Endothelial cell (in vitro differentiated cells): ENCODE measurements around the gene CDCP1. TPM values are rescaled to one million over a fixed set of nuclear protein-coding genes. Genes with fewer than 3 reads are reported as not detected.

Experiments
- DNase-seq: peaks from one replicate; pipeline ENCODE4 v3.0.0; 2021; ENCODE audit warnings: low spot score
- H3K27ac Mint-ChIP-seq: one replicate; pipeline ENCODE4 v1.8.0; 2021; ENCODE audit warnings: mixed read lengths, inconsistent platforms; ENCODE audit not compliant: unreplicated experiment
- H3K27me3 Mint-ChIP-seq: one replicate; pipeline ENCODE4 v1.8.0; 2021; ENCODE audit warnings: mild to moderate bottlenecking, moderate library complexity, mixed read lengths, inconsistent platforms; ENCODE audit not compliant: unreplicated experiment
- H3K36me3 Mint-ChIP-seq: one replicate; pipeline ENCODE4 v1.8.0; 2021; ENCODE audit warnings: mild to moderate bottlenecking, low read depth, mixed read lengths, inconsistent platforms; ENCODE audit not compliant: unreplicated experiment
- H3K4me1 Mint-ChIP-seq: one replicate; pipeline ENCODE4 v1.8.0; 2021; ENCODE audit warnings: mild to moderate bottlenecking, mixed read lengths, inconsistent platforms; ENCODE audit not compliant: unreplicated experiment
- H3K4me3 Mint-ChIP-seq: one replicate; pipeline ENCODE4 v1.8.0; 2021; ENCODE audit warnings: mild to moderate bottlenecking, mixed read lengths, inconsistent platforms; ENCODE audit not compliant: unreplicated experiment
- H3K9me3 Mint-ChIP-seq: one replicate; pipeline ENCODE4 v1.8.0; 2021; ENCODE audit warnings: mixed read lengths, inconsistent platforms; ENCODE audit not compliant: unreplicated experiment
- CTCF ChIP-seq: fragments of 200-600 bp; sonication (generic); IDR thresholded peaks from one replicate; pipeline ENCODE4 v1.5.0; 2021; ENCODE audit warnings: antibody characterized with exemption; ENCODE audit not compliant: unreplicated experiment
- total RNA-seq: library from RNA; stranded (reverse); fragmentation: NEBNext Ultra II Directional; extraction: Animal tissue kit (Norgen Biotek cat#: 25700); gene quantifications from one replicate; pipeline ENCODE4 v1.2.1, GENCODE V29; 2021; ENCODE audit not compliant: unreplicated experiment

CDCP1 gene
- total RNA-seq, 1 donor from 2014 or later, result 0.26 TPM

DNA sequence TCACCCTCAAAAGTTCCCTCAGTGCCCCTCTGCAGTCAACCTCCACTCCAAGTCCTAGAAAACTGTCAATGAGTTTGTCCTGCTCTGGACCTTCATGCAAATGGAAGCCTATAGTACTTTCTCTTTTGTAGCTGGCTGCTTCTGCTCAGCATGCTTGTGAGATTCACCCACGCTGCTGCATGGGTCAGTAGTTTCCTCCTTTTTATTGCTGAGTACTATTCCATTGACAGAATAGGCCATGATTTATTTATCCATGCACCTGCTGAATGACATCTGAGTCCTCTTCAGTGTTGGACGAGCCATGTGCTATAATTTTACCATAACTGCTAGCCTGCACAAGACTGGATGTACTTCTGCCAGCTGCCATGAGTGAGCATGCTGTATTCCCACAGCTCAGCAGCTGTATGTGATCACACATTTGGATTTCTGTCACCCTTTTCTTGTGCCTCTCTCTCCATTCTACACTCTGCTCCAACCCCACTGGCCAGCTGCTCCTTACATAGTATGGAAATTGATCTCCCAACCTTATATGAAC, 26.3 kb downstream of the CDCP1 start:
- Mint-ChIP-seq H3K27ac (no peak overlapping the region), H3K4me1 (no peaks in the 10 kb centered on the region), H3K4me3 (no peak overlapping the region), H3K36me3 (no peaks in the 10 kb centered on the region), H3K9me3 (no peaks in the 10 kb centered on the region), H3K27me3 (no peaks in the 10 kb centered on the region)
- TF ChIP-seq CTCF, result no peak
- no peak for DNase-seq

DNA sequence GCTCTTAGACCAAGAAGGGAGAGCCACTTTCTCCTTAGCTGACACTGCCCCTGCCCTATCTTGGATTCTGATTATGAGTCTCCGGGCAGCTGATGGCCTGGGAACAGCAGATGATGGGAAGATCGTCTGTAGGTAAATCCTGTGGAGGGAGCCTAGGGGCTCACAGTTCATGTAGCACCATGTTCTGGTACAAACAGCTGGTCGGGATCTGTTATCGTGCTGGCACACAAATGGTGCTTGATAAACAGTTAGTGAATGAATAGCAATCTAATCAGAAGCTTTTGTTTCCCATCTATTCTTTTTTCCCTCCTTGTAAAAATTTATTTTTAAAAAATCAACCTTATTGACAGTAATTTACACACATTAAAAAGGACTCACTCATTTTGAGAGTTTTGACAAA, 26.8 kb downstream of the CDCP1 start:
- H3K9me3 Mint-ChIP-seq, result no peaks in the 10 kb centered on the region
- H3K4me1 Mint-ChIP-seq, result no peaks in the 10 kb centered on the region

DNA sequence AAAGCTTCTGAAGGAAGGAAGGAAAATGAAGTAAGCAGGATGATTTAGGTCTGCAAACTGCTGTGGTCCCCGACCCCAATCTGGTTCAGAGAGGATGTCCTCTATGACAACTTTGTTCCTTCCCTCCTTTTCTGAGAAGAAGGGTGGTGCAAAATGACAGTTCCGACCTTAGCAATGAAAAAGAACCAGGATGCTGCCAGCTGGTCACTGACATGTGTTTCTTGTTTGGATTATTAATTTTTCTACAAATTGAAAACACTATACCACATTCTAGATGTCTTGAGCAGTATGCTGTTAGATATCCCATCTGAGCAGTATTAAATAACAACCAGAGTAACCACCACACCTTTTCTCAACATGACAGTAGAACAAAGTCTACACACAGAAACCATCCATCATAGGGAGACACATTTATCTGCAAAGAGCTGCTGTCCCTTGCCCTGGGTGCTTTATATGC, 27.5 kb downstream of the CDCP1 start:
- DNase-seq, result no peak
- Mint-ChIP-seq H3K9me3 (no peaks in the 10 kb centered on the region), H3K27me3 (no peaks in the 10 kb centered on the region), H3K27ac (no peak overlapping the region), H3K4me1 (no peaks in the 10 kb centered on the region), H3K4me3 (no peak overlapping the region), H3K36me3 (no peaks in the 10 kb centered on the region)
- no peak for TF ChIP-seq CTCF

More for the DNA sequence above, 26.8 kb downstream of the CDCP1 start:
- no peak for DNase-seq
- Mint-ChIP-seq H3K27ac (no peak overlapping the region), H3K27me3 (no peaks in the 10 kb centered on the region), H3K4me3 (no peak overlapping the region), H3K36me3 (no peaks in the 10 kb centered on the region)
- no peak for TF ChIP-seq CTCF

GRCh38 chr3:45116350-45116749, 29.8 kb downstream of the CDCP1 start:
- H3K4me1 Mint-ChIP-seq, result no peaks in the 10 kb centered on the region
- no peak for TF ChIP-seq CTCF
- H3K27me3 Mint-ChIP-seq, result no peaks in the 10 kb centered on the region
- DNase-seq, result no peak
- no peaks in the 10 kb centered on the region for H3K36me3 Mint-ChIP-seq
- no peaks in the 10 kb centered on the region for H3K9me3 Mint-ChIP-seq
- H3K27ac Mint-ChIP-seq, result no peak overlapping the region
- no peak overlapping the region for H3K4me3 Mint-ChIP-seq

DNA sequence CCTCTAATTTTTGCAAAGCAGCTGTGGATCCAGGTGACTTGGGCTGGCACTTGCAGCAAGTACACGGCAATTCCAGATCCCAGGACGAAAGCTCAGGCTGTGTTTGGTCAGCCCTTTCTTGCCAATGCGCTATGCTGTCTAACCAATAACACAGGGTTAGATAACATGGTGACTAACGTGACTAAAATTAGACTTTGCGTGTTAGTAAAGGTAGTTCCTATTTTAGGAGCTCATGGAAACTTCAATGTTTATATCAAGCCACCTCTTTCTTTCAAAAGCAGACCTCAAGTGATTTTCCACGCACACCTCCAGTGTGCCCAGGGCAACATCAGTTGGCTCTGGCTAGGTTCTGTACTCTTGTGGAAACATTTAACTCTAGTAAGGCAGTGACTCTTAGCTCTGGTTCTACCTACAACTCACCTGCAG, 32.5 kb downstream of the CDCP1 start:
- H3K9me3 Mint-ChIP-seq, result no peaks in the 10 kb centered on the region
- no peaks in the 10 kb centered on the region for H3K27me3 Mint-ChIP-seq
- TF ChIP-seq CTCF, result no peak
- H3K27ac Mint-ChIP-seq, result no peak overlapping the region
- H3K36me3 Mint-ChIP-seq, result no peaks in the 10 kb centered on the region
- peaks cover 3% of the 10 kb centered on the region for H3K4me1 Mint-ChIP-seq
- DNase-seq, result no peak
- no peak overlapping the region for H3K4me3 Mint-ChIP-seq
